HCT116 (cell line): Measurements from ENCODE around the gene TMEM235. TPM values are rescaled to one million over a fixed set of nuclear protein-coding genes. Genes with fewer than 3 reads are reported as not detected.

Experiments
- ATAC-seq: fragments of 200-7000 bp; cut with Tn5 transposase; 2 replicates; pipeline ENCODE4 v1.9.1; 2020; ENCODE audit warnings: mild to moderate bottlenecking, moderate library complexity
- BruUV-seq: library from RNA; stranded (reverse); fragments of 400-500 nt; replicated peaks from 2 replicates; lab custom pipeline; 2021; lab: Mats Ljungman, UMichigan
- CTCF ChIA-PET: fragments of 300-600 bp; sonication (Branson Sonifier 250); formaldehyde crosslinking; loops from one replicate; lab custom pipeline; 2021; ENCODE audit warnings: antibody characterized with exemption; lab: Charles Lee
- POLR2A ChIA-PET: fragments of 300-600, 350-600 bp; sonication (Branson Sonifier 250); formaldehyde crosslinking; loops from one replicate; lab custom pipeline; 2021; ENCODE audit warnings: antibody characterized with exemption; lab: Charles Lee
- RAD21 ChIA-PET, 2 experiments: fragments of 300-600 bp; sonication (Branson Sonifier 250); formaldehyde crosslinking; loops; one replicate each; lab custom pipeline; 2023; ENCODE audit warnings: low total read pairs in 2 of 2; ENCODE audit not compliant: uncharacterized antibody in 2 of 2, unreplicated experiment in 2 of 2, low non-redundant PET in 1 of 2; lab: Charles Lee
- DNase-seq: peaks from one replicate; pipeline ENCODE4 v3.0.0-alpha.2; 2010; ENCODE audit warnings: low read depth, low spot score
- H2AFZ ChIP-seq: fragments of 200-600 bp; shearing (Covaris generic), sonication (generic); 2 replicates; pipeline ENCODE4 v1.6.1; 2017; ENCODE audit warnings: low read depth, mixed run types, mixed read lengths, antibody characterized with exemption, low read length; ENCODE audit not compliant: poor library complexity, severe bottlenecking
- H3K27ac ChIP-seq: 2 replicates; pipeline ENCODE4 v1.5.1; 2012; ENCODE audit warnings: low read depth, low read length
- H3K27me3 ChIP-seq: fragments of 200-600 bp; sonication (generic); 2 replicates; pipeline ENCODE4 v1.6.1; 2016; ENCODE audit warnings: mixed run types, low read length, mixed read lengths; ENCODE audit not compliant: insufficient read depth
- H3K36me3 ChIP-seq, 2 experiments: fragments of 200-500 bp in 1 of 2; fragments of 200-600 bp in 1 of 2; sonication (Bioruptor generic) in 1 of 2; sonication (generic) in 1 of 2; 2 replicates each; pipeline versions ENCODE4 v1.5.1 to v1.6.1; 2014 to 2016; ENCODE audit warnings: low read length in 2 of 2, inconsistent platforms in 1 of 2, mixed read lengths in 1 of 2, mixed run types in 1 of 2; ENCODE audit not compliant: insufficient read depth in 2 of 2, control insufficient read depth in 1 of 2
- H3K4me1 ChIP-seq, 2 experiments: fragments of 200-600 bp in 1 of 2; sonication (generic) in 1 of 2; 2 replicates each; pipeline versions ENCODE4 v1.5.1 to v1.6.1; 2012 to 2017; ENCODE audit warnings: low read length in 2 of 2, inconsistent platforms in 1 of 2, mild to moderate bottlenecking in 1 of 2, mixed read lengths in 1 of 2, mixed run types in 1 of 2, moderate library complexity in 1 of 2; ENCODE audit not compliant: insufficient read depth in 2 of 2, control insufficient read depth in 1 of 2
- H3K4me2 ChIP-seq: fragments of 200-600 bp; sonication (generic); 2 replicates; pipeline ENCODE4 v1.6.1; 2017; ENCODE audit warnings: mixed run types, low read length, mixed read lengths
- H3K4me3 ChIP-seq, 2 experiments: fragments of 200-600 bp in 1 of 2; sonication (generic) in 1 of 2; replicated peaks in 1 of 2; 2 replicates each; pipeline ENCODE4 v1.5.1; 2011 to 2016; ENCODE audit warnings: low read length in 2 of 2, control low read depth in 1 of 2, low read depth in 1 of 2, mild to moderate bottlenecking in 1 of 2, mixed read lengths in 1 of 2, mixed run types in 1 of 2
- H3K79me2 ChIP-seq: fragments of 200-600 bp; sonication (generic); 2 replicates; pipeline ENCODE4 v1.6.1; 2017; ENCODE audit warnings: mild to moderate bottlenecking, mixed run types, low read length, moderate library complexity, mixed read lengths; ENCODE audit not compliant: insufficient read depth
- H3K9ac ChIP-seq: fragments of 200-600 bp; sonication (generic); 2 replicates; pipeline ENCODE4 v1.6.1; 2016; ENCODE audit warnings: low read length, mixed read lengths
- H3K9me2 ChIP-seq: fragments of 200-600 bp; sonication (generic), shearing (Covaris generic); 2 replicates; pipeline ENCODE4 v1.6.1; 2017; ENCODE audit warnings: mixed run types, mild to moderate bottlenecking, moderate library complexity; ENCODE audit not compliant: insufficient read depth
- H3K9me3 ChIP-seq, 2 experiments: fragments of 200-500 bp in 1 of 2; fragments of 200-600 bp in 1 of 2; sonication (Bioruptor generic) in 1 of 2; sonication (generic) in 1 of 2; 2 replicates each; pipeline ENCODE4 v1.6.1; 2014 to 2017; ENCODE audit warnings: low read length in 2 of 2, mixed read lengths in 2 of 2, inconsistent platforms in 1 of 2, low read depth in 1 of 2, mild to moderate bottlenecking in 1 of 2, mixed run types in 1 of 2, moderate library complexity in 1 of 2; ENCODE audit not compliant: control insufficient read depth in 1 of 2, insufficient read depth in 1 of 2
- H4K20me1 ChIP-seq: fragments of 200-600 bp; sonication (generic), shearing (Covaris generic); 2 replicates; pipeline ENCODE4 v1.6.1; 2017; ENCODE audit warnings: mixed run types, mild to moderate bottlenecking, moderate library complexity; ENCODE audit not compliant: insufficient read depth
- CBX3 ChIP-seq: IDR thresholded peaks from 2 replicates; pipeline ENCODE4 v1.6.1; 2012; ENCODE audit warnings: low read depth
- CEBPB ChIP-seq: IDR thresholded peaks from 2 replicates; pipeline ENCODE4 v1.6.1; 2012; ENCODE audit warnings: low read depth
- EGR1 ChIP-seq: IDR thresholded peaks from 2 replicates; pipeline ENCODE4 v1.6.1; 2012; ENCODE audit warnings: low read depth
- ELF1 ChIP-seq: IDR thresholded peaks from 2 replicates; pipeline ENCODE4 v1.6.1; 2012; ENCODE audit warnings: low read depth, borderline replicate concordance
- EZH2 ChIP-seq: fragments of 200-600 bp; sonication (generic); IDR thresholded peaks from 2 replicates; pipeline ENCODE4 v1.6.1; 2017; ENCODE audit warnings: antibody characterized with exemption, mixed run types
- EZH2phosphoT487 ChIP-seq: fragments of 200-600 bp; IDR thresholded peaks from 2 replicates; pipeline ENCODE4 v1.6.1; 2018; ENCODE audit warnings: antibody characterized with exemption, borderline replicate concordance
- JUND ChIP-seq: IDR thresholded peaks from 2 replicates; pipeline ENCODE4 v1.6.1; 2012
- POLR2AphosphoS5 ChIP-seq: IDR thresholded peaks from 2 replicates; pipeline ENCODE4 v1.6.1; 2011; ENCODE audit warnings: mild to moderate bottlenecking, low read depth, low read length, moderate library complexity
- SIN3A ChIP-seq: IDR thresholded peaks from 2 replicates; pipeline ENCODE4 v1.6.1; 2012; ENCODE audit warnings: low read depth
- SP1 ChIP-seq: IDR thresholded peaks from 2 replicates; pipeline ENCODE4 v1.6.1; 2012; ENCODE audit warnings: low read depth
- SRF ChIP-seq: IDR thresholded peaks from 2 replicates; pipeline ENCODE4 v1.6.1; 2012; ENCODE audit warnings: low read depth
- TCF7L2 ChIP-seq: IDR thresholded peaks from 2 replicates; pipeline ENCODE4 v1.7.0; 2011; ENCODE audit warnings: borderline replicate concordance, inconsistent platforms; ENCODE audit not compliant: insufficient read depth, insufficient read length; ENCODE audit errors: extremely low read depth
- YY1 ChIP-seq: IDR thresholded peaks from 2 replicates; pipeline ENCODE4 v1.6.1; 2011; ENCODE audit warnings: low read length, low read depth, moderate library complexity, mild to moderate bottlenecking; ENCODE audit not compliant: insufficient replicate concordance; ENCODE audit errors: extremely low read depth
- ZBTB33 ChIP-seq: IDR thresholded peaks from 2 replicates; pipeline ENCODE4 v1.6.1; 2011; ENCODE audit warnings: mild to moderate bottlenecking, low read length, moderate library complexity; ENCODE audit not compliant: insufficient replicate concordance; ENCODE audit errors: extremely low read depth
- ZFX ChIP-seq: fragments of 450-650 bp; IDR thresholded peaks from 2 replicates; pipeline ENCODE4 v1.6.1; 2017
- ZNF274 ChIP-seq: fragments of 200-500 bp; sonication (Bioruptor generic); IDR thresholded peaks from 2 replicates; pipeline ENCODE4 v1.6.1; 2014; ENCODE audit warnings: mild to moderate bottlenecking, low read depth, low read length, inconsistent platforms
- intact Hi-C: fragments of 100-400 bp; cut with micrococcal nuclease; formaldehyde crosslinking; loops from 2 replicates; pipeline ENCODE4 v1.10.0; 2022
- total RNA-seq: library from RNA; stranded (reverse); gene quantifications from one replicate; pipeline ENCODE4 v1.2.1, GENCODE V29; 2021; ENCODE audit not compliant: unreplicated experiment
- TF ChIP-seq, protein P1 (sequence below): IDR thresholded peaks from 2 replicates; pipeline ENCODE4 v1.6.1; 2012
- TF ChIP-seq, protein P2 (sequence below): IDR thresholded peaks from 2 replicates; pipeline ENCODE4 v1.6.1; 2012; ENCODE audit warnings: low read depth

TMEM235 gene
- total RNA-seq, 1 experiment from 2014 or later: not detected

- no peak overlapping the region for H3K27ac ChIP-seq
- no peak overlapping the region for H3K4me3 ChIP-seq
- no peaks in the 10 kb centered on the region for H4K20me1 ChIP-seq
- H3K27me3 ChIP-seq: no peaks in the 10 kb centered on the region
- ChIA-PET CTCF (no interaction called here), RAD21 (no interaction called here), POLR2A (no interaction called here)
- DNase-seq (no peak), ATAC-seq (no peak)
- H3K36me3 ChIP-seq: no peaks in the 10 kb centered on the region
- H3K79me2 ChIP-seq: no peaks in the 10 kb centered on the region
- no peak overlapping the region for H3K4me2 ChIP-seq
- H3K9ac ChIP-seq: no peak overlapping the region
- H3K9me3 ChIP-seq: no peaks in the 10 kb centered on the region
- peaks cover 0 to 9% of the 10 kb centered on the region in 2 experiments; a peak in 1 of 4 replicates for H3K4me1 ChIP-seq
- no TSS peak for BruUV-seq
- no peak overlapping the region for H2AFZ ChIP-seq
- intact Hi-C loops: no loop called here
- TF ChIP-seq TCF7L2: no peak
- TF ChIP-seq, protein P1, sequence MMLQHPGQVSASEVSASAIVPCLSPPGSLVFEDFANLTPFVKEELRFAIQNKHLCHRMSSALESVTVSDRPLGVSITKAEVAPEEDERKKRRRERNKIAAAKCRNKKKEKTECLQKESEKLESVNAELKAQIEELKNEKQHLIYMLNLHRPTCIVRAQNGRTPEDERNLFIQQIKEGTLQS: no peak
- no peak for TF ChIP-seq CBX3
- TF ChIP-seq JUND: no peak
- no peak for TF ChIP-seq YY1
- TF ChIP-seq SRF: no peak
- no peak for TF ChIP-seq EZH2
- no peak for TF ChIP-seq SP1
- TF ChIP-seq ELF1: no peak
- TF ChIP-seq ZFX: no peak
- TF ChIP-seq, protein P2, sequence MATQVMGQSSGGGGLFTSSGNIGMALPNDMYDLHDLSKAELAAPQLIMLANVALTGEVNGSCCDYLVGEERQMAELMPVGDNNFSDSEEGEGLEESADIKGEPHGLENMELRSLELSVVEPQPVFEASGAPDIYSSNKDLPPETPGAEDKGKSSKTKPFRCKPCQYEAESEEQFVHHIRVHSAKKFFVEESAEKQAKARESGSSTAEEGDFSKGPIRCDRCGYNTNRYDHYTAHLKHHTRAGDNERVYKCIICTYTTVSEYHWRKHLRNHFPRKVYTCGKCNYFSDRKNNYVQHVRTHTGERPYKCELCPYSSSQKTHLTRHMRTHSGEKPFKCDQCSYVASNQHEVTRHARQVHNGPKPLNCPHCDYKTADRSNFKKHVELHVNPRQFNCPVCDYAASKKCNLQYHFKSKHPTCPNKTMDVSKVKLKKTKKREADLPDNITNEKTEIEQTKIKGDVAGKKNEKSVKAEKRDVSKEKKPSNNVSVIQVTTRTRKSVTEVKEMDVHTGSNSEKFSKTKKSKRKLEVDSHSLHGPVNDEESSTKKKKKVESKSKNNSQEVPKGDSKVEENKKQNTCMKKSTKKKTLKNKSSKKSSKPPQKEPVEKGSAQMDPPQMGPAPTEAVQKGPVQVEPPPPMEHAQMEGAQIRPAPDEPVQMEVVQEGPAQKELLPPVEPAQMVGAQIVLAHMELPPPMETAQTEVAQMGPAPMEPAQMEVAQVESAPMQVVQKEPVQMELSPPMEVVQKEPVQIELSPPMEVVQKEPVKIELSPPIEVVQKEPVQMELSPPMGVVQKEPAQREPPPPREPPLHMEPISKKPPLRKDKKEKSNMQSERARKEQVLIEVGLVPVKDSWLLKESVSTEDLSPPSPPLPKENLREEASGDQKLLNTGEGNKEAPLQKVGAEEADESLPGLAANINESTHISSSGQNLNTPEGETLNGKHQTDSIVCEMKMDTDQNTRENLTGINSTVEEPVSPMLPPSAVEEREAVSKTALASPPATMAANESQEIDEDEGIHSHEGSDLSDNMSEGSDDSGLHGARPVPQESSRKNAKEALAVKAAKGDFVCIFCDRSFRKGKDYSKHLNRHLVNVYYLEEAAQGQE: no peak
- no peak for TF ChIP-seq ZBTB33
- no peak for TF ChIP-seq EGR1
- TF ChIP-seq SIN3A: no peak
- TF ChIP-seq ZNF274: no peak
- no peak for TF ChIP-seq CEBPB
- no peak for TF ChIP-seq POLR2AphosphoS5
- no peak for TF ChIP-seq EZH2phosphoT487
- H3K9me2 ChIP-seq: no peaks in the 10 kb centered on the region
Measured at GRCh38 chr17:78240012-78240655, 8.7 kb downstream of the TMEM235 start.
